Activated CD4-positive, alpha-beta T cell treated with anti-CD3 and anti-CD28 coated beads, Interleukin-2, amount 50 U/mL, for 1 hour (primary cell): Measurements from ENCODE around the gene TBXA2R.

Experiments
- DNase-seq: peaks from one replicate; pipeline ENCODE4 v3.0.0-alpha.2; 2020

TBXA2R gene

GRCh38 chr19:3618811-3619630 lies 12.3 kb upstream of the TBXA2R start:
- DNase-seq: no peak

GRCh38 chr19:3618144-3618810 lies 11.6 kb upstream of the TBXA2R start:
- DNase-seq: peak; percentile 52

GRCh38 chr19:3617463-3617862 lies 10.8 kb upstream of the TBXA2R start:
- DNase-seq: no peak

GRCh38 chr19:3615524-3616135 lies 9.0 kb upstream of the TBXA2R start:
- DNase-seq: no peak

- DNase-seq: no peak
These were observed 8.3 kb upstream of the TBXA2R start for GRCh38 chr19:3614858-3615505.

- no peak for DNase-seq
These were observed 7.4 kb upstream of the TBXA2R start for GRCh38 chr19:3613818-3614661.

GRCh38 chr19:3612901-3613741 lies 6.4 kb upstream of the TBXA2R start:
- no peak for DNase-seq

- no peak for DNase-seq
These were observed 5.7 kb upstream of the TBXA2R start for GRCh38 chr19:3612330-3612729.

GRCh38 chr19:3611841-3612240 lies 5.2 kb upstream of the TBXA2R start:
- no peak for DNase-seq

GRCh38 chr19:3610745-3611717 lies 4.4 kb upstream of the TBXA2R start:
- DNase-seq: no peak

- no peak for DNase-seq
These were observed 3.4 kb upstream of the TBXA2R start for GRCh38 chr19:3609779-3610719.

GRCh38 chr19:3608750-3609322 lies 2.2 kb upstream of the TBXA2R start:
- DNase-seq: no peak

GRCh38 chr19:3608079-3608641 lies 1.5 kb upstream of the TBXA2R start:
- DNase-seq: no peak

GRCh38 chr19:3607303-3608078 lies 816 bp upstream of the TBXA2R start:
- no peak for DNase-seq

GRCh38 chr19:3606174-3606689 lies 443 bp downstream of the TBXA2R start:
- no peak for DNase-seq

GRCh38 chr19:3605770-3606169 lies 905 bp downstream of the TBXA2R start:
- DNase-seq: no peak

- DNase-seq: no peak
These were observed 1.3 kb downstream of the TBXA2R start for GRCh38 chr19:3605361-3605760.
